Stimulated activated naive B cell treated with anti-CD40 and anti-IgM and Interleukin-4, amounts not matched to agents 10 μg/mL and 1 μg/mL and 100 μg/mL, for 72 hours (primary cell): Measurements from ENCODE around the gene NKD2.
"Not testable (repeated sequence)": the region's sequence is repeated elsewhere in the genome, so short reads cannot be mapped to it uniquely, and the experiment has no call there.

Experiments
- ATAC-seq, 2 donors: fragments of 150-1000 bp; cut with Tn5 transposase; replicated peaks; 2 replicates each; pipeline ENCODE4 v1.10.0; 2021; ENCODE audit warnings: moderate library complexity in 1 of 2
- DNase-seq: peaks from one replicate; pipeline ENCODE4 v3.0.0; 2021
- H3K27ac Mint-ChIP-seq: one replicate; pipeline ENCODE4 v1.8.0; 2022; ENCODE audit warnings: mild to moderate bottlenecking, mixed read lengths
- H3K27me3 Mint-ChIP-seq, 2 donors: one replicate each; pipeline ENCODE4 v1.8.0; 2022; ENCODE audit warnings: mixed read lengths in 2 of 2
- H3K36me3 Mint-ChIP-seq, 2 donors: one replicate each; pipeline ENCODE4 v1.8.0; 2022; ENCODE audit warnings: mixed read lengths in 2 of 2, mild to moderate bottlenecking in 1 of 2
- H3K4me1 Mint-ChIP-seq, 2 donors: one replicate each; pipeline ENCODE4 v1.8.0; 2022; ENCODE audit warnings: mixed read lengths in 2 of 2, mild to moderate bottlenecking in 1 of 2
- H3K4me3 Mint-ChIP-seq, 2 donors: one replicate each; pipeline ENCODE4 v1.8.0; 2022; ENCODE audit warnings: mild to moderate bottlenecking in 2 of 2, mixed read lengths in 2 of 2, moderate library complexity in 1 of 2
- H3K9me3 Mint-ChIP-seq, 2 donors: one replicate each; pipeline ENCODE4 v1.8.0; 2022; ENCODE audit warnings: mixed read lengths in 2 of 2, mild to moderate bottlenecking in 1 of 2

The NKD2 gene

DNA sequence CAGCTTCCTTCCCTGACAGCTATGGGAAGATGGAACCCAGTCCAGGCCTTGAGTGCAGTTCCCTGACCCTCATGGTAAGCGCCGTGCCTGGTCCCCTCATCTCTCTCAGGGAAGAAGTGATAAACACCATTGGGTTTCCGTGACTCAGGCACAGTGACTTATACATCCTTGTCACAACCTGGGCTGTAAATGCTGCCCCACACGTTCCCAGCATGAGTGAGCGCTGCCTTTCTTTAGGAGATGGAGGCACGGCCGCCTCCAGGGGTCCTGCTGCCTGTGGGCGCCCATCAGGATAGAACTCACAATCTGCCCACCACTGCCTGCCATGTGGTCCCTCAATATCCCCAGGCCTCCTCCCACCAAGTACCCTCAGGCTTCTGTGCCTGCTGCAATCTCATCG lies 8.3 kb upstream of the NKD2 start:
- DNase-seq = no peak
- H3K36me3 Mint-ChIP-seq = no peaks in the 10 kb centered on the region
- peaks cover 41 to 49% of the 10 kb centered on the region in 2 donors for H3K27me3 Mint-ChIP-seq
- H3K4me3 Mint-ChIP-seq = no peak overlapping the region
- H3K9me3 Mint-ChIP-seq = no peaks in the 10 kb centered on the region
- H3K4me1 Mint-ChIP-seq = peaks cover 11 to 22% of the 10 kb centered on the region in 2 donors
- H3K27ac Mint-ChIP-seq = no peak overlapping the region
- no peak for ATAC-seq

DNA sequence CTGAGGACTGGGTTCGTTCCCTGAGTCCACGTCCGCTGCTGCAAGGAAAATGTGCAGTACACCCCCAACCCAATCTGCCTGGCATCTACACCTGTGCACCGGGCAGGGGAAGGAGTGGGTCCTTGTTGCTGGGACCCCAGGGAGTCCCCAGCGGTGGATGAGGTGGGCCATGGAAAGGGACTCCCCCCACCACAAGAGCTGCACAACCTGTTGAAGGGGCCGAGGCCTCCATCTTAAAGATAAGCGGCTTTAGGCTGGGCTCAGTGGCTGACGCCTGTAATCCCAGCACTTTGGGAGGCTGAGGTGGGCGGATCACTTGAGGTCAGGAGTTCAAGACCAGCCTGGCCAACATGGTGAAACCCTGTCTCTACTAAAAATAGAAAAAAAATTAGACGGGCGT lies 7.8 kb upstream of the NKD2 start:
- peaks cover 46 to 54% of the 10 kb centered on the region in 2 donors for H3K27me3 Mint-ChIP-seq
- not testable (repeated sequence) for DNase-seq, H3K27ac Mint-ChIP-seq, H3K36me3 Mint-ChIP-seq, H3K4me3 Mint-ChIP-seq, H3K9me3 Mint-ChIP-seq, ATAC-seq
- H3K4me1 Mint-ChIP-seq = peaks cover 15 to 25% of the 10 kb centered on the region in 2 donors

GRCh38 chr5:1001406-1002270 lies 7.0 kb upstream of the NKD2 start:
- H3K9me3 Mint-ChIP-seq = no peaks in the 10 kb centered on the region
- H3K36me3 Mint-ChIP-seq = no peaks in the 10 kb centered on the region
- peaks cover 54 to 62% of the 10 kb centered on the region in 2 donors for H3K27me3 Mint-ChIP-seq
- H3K27ac Mint-ChIP-seq = no peak overlapping the region
- H3K4me1 Mint-ChIP-seq = peaks cover 16 to 28% of the 10 kb centered on the region in 2 donors
- no peak for ATAC-seq
- no peak overlapping the region for H3K4me3 Mint-ChIP-seq
- DNase-seq = no peak

GRCh38 chr5:1002271-1002546 lies 6.4 kb upstream of the NKD2 start:
- no peaks in the 10 kb centered on the region for H3K36me3 Mint-ChIP-seq
- no peak overlapping the region for H3K4me3 Mint-ChIP-seq
- peaks cover 60 to 65% of the 10 kb centered on the region in 2 donors for H3K27me3 Mint-ChIP-seq
- no peak for DNase-seq
- peaks cover 14 to 25% of the 10 kb centered on the region in 2 donors for H3K4me1 Mint-ChIP-seq
- no peak overlapping the region for H3K27ac Mint-ChIP-seq
- H3K9me3 Mint-ChIP-seq = no peaks in the 10 kb centered on the region
- ATAC-seq = no peak

GRCh38 chr5:1002836-1003235 lies 5.8 kb upstream of the NKD2 start:
- no peak overlapping the region for H3K4me3 Mint-ChIP-seq
- no peaks in the 10 kb centered on the region for H3K9me3 Mint-ChIP-seq
- ATAC-seq (no peak), DNase-seq (no peak)
- H3K36me3 Mint-ChIP-seq = no peaks in the 10 kb centered on the region
- H3K27me3 Mint-ChIP-seq = peaks cover 66 to 70% of the 10 kb centered on the region in 2 donors
- peaks cover 15 to 25% of the 10 kb centered on the region in 2 donors for H3K4me1 Mint-ChIP-seq
- no peak overlapping the region for H3K27ac Mint-ChIP-seq

- H3K27me3 Mint-ChIP-seq = peaks cover 68 to 71% of the 10 kb centered on the region in 2 donors
- H3K27ac Mint-ChIP-seq = peak overlapping the region; percentile 42
- ATAC-seq (no peak), DNase-seq (no peak)
- H3K4me3 Mint-ChIP-seq = peak overlapping the region; percentile 16 to 21
- H3K9me3 Mint-ChIP-seq = no peaks in the 10 kb centered on the region
- H3K36me3 Mint-ChIP-seq = no peaks in the 10 kb centered on the region
- peaks cover 18 to 30% of the 10 kb centered on the region in 2 donors for H3K4me1 Mint-ChIP-seq
Measured at GRCh38 chr5:1003296-1003937, 5.2 kb upstream of the NKD2 start.

DNA sequence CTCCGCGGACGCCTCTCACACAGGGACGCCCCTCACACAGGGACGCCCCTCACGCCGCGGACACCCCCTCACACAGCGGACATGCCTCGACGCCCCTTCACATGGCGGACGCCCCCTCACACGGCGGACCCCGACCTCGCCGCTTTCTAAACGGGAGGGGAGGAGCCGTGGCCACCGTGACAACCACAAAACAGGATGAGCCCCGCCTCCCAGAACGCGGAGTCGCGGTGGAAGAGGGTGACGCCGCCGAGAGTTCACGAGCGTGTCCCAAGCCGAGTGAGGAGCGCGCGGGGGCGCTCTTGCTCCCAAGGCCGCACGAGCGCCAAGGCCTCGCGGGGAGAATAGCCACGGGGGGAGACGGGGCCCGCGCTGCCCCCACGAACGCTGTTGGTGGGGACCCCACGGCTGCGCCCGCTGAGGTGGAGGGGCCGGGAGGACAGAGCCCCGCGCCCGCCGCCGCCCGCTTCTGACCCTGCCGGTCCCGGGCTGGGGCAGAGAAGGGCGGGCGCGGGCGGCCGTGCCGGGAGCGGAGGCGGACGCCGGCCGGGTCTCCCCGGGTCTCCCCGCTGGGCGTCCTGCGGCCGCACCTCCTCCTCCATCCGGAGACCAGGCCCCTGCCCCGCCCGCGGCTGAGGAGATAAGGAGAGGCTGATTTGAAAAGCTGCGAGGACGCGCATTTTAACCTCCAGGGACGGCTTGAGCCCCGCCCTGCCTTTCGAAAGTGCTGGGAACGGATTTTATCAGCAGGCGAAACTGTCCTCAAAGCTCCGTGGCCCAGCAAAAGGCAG lies 3.9 kb upstream of the NKD2 start:
- no peak overlapping the region for H3K27ac Mint-ChIP-seq
- peak overlapping the region; percentile 72 to 76 for H3K4me3 Mint-ChIP-seq
- peak; percentile 2 for DNase-seq
- peak; percentile 35 to 47 for ATAC-seq
- no peaks in the 10 kb centered on the region for H3K9me3 Mint-ChIP-seq
- no peaks in the 10 kb centered on the region for H3K36me3 Mint-ChIP-seq
- peaks cover 19 to 31% of the 10 kb centered on the region in 2 donors for H3K4me1 Mint-ChIP-seq
- peaks cover 59 to 66% of the 10 kb centered on the region in 2 donors for H3K27me3 Mint-ChIP-seq

DNA sequence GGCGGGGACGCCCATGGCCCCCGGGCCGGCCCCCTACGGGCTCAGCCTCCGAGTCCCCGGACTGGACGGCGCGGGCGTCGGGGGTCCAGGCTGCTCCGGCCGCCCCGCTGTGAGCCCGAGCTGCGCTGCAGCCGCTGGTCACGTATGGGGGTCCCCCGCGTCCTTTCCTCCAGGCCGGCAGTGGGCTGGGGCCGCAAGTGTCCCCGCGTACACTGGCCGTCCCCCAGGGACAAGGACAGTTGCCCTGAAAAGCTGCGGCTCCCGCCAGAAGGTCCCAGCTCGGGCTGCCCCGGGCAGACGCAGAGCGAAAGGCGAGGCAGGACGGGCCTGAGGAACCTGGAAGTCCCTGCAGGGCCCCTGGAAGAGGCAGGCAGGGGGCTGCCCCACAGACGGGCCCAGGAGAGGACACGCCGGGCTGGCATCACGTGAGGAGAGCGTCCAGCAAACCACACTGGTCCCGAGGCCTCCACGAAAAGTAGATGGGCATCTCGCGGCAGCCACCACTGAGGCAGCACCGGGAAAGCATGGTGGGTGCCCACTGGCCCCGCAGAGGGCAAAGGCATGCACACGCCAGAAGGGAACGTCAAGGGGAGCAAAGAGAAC lies 3.3 kb upstream of the NKD2 start:
- peak; percentile 0 for DNase-seq
- H3K27me3 Mint-ChIP-seq = peaks cover 61 to 72% of the 10 kb centered on the region in 2 donors
- H3K4me3 Mint-ChIP-seq = no peak overlapping the region
- H3K4me1 Mint-ChIP-seq = peaks cover 25 to 38% of the 10 kb centered on the region in 2 donors
- H3K27ac Mint-ChIP-seq = no peak overlapping the region
- no peaks in the 10 kb centered on the region for H3K36me3 Mint-ChIP-seq
- H3K9me3 Mint-ChIP-seq = no peaks in the 10 kb centered on the region
- ATAC-seq = no peak

DNA sequence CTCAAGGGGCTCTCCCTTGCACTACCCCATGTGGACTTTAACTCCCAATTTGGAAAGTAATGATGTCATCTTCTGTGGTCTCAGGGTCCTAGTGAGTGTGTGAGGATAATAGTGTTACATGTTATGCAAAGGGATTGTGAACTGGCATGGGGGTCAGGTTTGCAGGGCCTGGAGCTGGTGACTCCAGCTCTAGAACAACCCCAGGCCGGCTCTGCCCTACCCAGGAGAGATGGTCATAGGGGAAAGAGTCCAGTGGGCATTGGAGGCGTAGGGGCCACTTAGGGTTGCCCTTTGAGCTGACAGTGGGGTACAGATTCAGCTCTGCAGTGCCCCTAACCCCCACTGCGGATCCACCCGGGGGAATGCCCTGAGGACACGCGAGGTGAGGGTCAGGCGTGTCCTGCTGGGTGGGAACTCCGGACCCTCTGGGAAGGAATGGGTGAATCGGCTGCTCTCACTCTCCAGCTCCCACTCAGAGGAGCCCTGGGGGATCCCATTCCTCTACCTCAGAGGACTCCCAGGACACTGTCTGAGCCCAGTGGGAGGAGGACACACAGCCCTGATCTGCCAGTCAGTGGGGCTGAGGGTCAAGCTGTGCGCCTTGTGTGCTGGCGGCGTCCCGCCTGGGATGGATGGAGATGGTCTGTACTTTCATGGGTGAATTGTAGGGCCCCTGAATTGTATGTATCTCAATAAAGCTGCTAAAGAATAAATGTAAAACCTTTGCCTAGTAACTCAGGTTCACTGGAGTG lies 2.5 kb upstream of the NKD2 start:
- H3K4me3 Mint-ChIP-seq = no peak overlapping the region
- H3K27ac Mint-ChIP-seq = peak overlapping the region; percentile 27
- peaks cover 63 to 75% of the 10 kb centered on the region in 2 donors for H3K27me3 Mint-ChIP-seq
- DNase-seq (no peak), ATAC-seq (no peak)
- H3K36me3 Mint-ChIP-seq = no peaks in the 10 kb centered on the region
- H3K9me3 Mint-ChIP-seq = no peaks in the 10 kb centered on the region
- H3K4me1 Mint-ChIP-seq = peaks cover 26 to 43% of the 10 kb centered on the region in 2 donors

- DNase-seq = no peak
- ATAC-seq = no peak
- no peak overlapping the region for H3K4me3 Mint-ChIP-seq
- H3K9me3 Mint-ChIP-seq = no peaks in the 10 kb centered on the region
- H3K4me1 Mint-ChIP-seq = peaks cover 30 to 48% of the 10 kb centered on the region in 2 donors
- peaks cover 69 to 80% of the 10 kb centered on the region in 2 donors for H3K27me3 Mint-ChIP-seq
- H3K27ac Mint-ChIP-seq = no peak overlapping the region
- H3K36me3 Mint-ChIP-seq = no peaks in the 10 kb centered on the region
Measured at GRCh38 chr5:1006656-1007071, 1.9 kb upstream of the NKD2 start.

DNA sequence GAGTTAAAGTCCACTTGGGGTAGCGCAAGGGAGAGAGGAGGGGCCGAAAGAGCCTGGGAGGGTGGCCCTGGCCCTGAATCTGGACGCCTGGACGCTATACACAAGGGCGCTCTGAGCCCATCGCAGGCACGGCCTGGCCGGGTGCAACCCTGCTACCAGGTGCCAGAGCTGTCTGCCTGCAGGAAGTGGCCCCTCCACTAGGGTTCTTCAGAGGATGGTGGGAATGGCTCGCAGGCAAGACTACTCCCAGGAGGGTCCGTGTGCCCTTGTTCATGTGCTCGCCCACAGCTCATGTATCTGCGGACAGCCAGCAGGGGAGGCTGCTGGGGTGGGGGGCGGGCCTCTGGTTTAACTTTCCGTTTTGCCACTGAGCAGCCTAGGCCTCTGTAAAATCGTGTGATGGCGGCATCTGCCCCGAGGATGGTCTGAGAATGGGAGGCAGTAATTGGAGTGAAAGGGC lies 1.4 kb upstream of the NKD2 start:
- no peak overlapping the region for H3K27ac Mint-ChIP-seq
- H3K4me3 Mint-ChIP-seq = peak overlapping the region in 1 of 2 donors; percentile 39
- peaks cover 71 to 82% of the 10 kb centered on the region in 2 donors for H3K27me3 Mint-ChIP-seq
- H3K36me3 Mint-ChIP-seq = no peaks in the 10 kb centered on the region
- no peaks in the 10 kb centered on the region for H3K9me3 Mint-ChIP-seq
- ATAC-seq (no peak), DNase-seq (no peak)
- H3K4me1 Mint-ChIP-seq = peaks cover 28 to 44% of the 10 kb centered on the region in 2 donors

GRCh38 chr5:1007681-1008450 lies 736 bp upstream of the NKD2 start:
- Mint-ChIP-seq H3K9me3 (no peaks in the 10 kb centered on the region), H3K4me1 (peaks cover 28 to 44% of the 10 kb centered on the region in 2 donors), H3K27me3 (peaks cover 73 to 80% of the 10 kb centered on the region in 2 donors), H3K27ac (no peak overlapping the region), H3K4me3 (peak overlapping the region; percentile 42 to 67), H3K36me3 (no peaks in the 10 kb centered on the region)
- ATAC-seq (no peak), DNase-seq (no peak)
